Keratinocyte (primary cell): Measurements from ENCODE around the gene HLA-DQA1.

Experiments
- EZH2 ChIP-seq: IDR thresholded peaks from one replicate; pipeline ENCODE4 v1.6.1; 2012; ENCODE audit warnings: inconsistent platforms, mild to moderate bottlenecking, low read length, moderate library complexity
- TF ChIP-seq, protein P1 (sequence below), 3 experiments: IDR thresholded peaks in 1 of 3; conservative IDR thresholded peaks in 1 of 3; optimal IDR thresholded peaks in 1 of 3; 2 replicates in 2 of 3; 3 replicates in 1 of 3; pipeline versions ENCODE3 to v1.5.1; 2011; ENCODE audit warnings: low read length in 3 of 3, mild to moderate bottlenecking in 3 of 3, moderate library complexity in 2 of 3, control low read depth in 1 of 3, inconsistent platforms in 1 of 3; ENCODE audit not compliant: insufficient read depth in 2 of 3; ENCODE audit errors: extremely low read depth in 1 of 3

DNA sequence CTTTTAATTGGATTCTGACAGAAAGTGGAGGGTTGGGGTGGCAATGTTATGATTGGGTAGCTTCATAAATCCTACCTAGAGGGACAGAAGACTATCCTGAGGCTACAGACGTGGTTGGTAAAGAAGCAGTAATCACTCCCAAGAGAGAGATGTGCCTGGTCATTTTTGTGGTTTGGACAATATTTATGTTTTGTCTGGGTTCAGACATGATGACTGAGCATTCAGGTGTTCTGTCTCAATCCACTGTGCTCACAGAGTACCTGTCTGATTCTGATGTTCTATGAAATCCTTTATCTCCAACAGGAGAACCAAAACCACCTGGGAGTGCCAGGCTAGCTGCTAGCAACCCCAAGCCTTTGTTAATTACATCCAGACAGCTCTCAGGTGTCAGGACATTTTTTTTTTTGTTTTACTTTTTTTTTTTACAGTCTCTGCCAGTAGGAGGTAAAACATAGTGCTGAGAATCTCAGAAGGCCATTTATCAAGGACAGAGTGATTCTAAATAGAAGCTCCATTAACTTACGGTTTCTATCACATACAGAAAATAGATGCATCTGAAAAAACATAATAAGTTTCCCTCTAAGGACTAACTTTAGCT is 1.6 kb upstream of the HLA-DQA1 start:
- TF ChIP-seq, protein P1, sequence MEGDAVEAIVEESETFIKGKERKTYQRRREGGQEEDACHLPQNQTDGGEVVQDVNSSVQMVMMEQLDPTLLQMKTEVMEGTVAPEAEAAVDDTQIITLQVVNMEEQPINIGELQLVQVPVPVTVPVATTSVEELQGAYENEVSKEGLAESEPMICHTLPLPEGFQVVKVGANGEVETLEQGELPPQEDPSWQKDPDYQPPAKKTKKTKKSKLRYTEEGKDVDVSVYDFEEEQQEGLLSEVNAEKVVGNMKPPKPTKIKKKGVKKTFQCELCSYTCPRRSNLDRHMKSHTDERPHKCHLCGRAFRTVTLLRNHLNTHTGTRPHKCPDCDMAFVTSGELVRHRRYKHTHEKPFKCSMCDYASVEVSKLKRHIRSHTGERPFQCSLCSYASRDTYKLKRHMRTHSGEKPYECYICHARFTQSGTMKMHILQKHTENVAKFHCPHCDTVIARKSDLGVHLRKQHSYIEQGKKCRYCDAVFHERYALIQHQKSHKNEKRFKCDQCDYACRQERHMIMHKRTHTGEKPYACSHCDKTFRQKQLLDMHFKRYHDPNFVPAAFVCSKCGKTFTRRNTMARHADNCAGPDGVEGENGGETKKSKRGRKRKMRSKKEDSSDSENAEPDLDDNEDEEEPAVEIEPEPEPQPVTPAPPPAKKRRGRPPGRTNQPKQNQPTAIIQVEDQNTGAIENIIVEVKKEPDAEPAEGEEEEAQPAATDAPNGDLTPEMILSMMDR (optimal IDR thresholded peaks at IDR 0.05 in 1 of 3, IDR thresholded peaks at IDR 0.05 in 1 of 3, conservative IDR thresholded peaks at IDR 0.05 in 1 of 3; ENCODE audit: extremely low read depth in 1 of 3, insufficient read depth in 2 of 3, low read length in 3 of 3), result no peak
- no peak for TF ChIP-seq EZH2
